ENCODE measurements around the gene PTPRJ.
A peak's percentile ranks its signal among the peaks of the same experiment; 100 is the strongest.

Gene PTPRJ

GRCh38 chr11:48116437-48117228 is 136.3 kb downstream of the PTPRJ start:
- Histone ChIP-seq H3K27ac (ENCODE audit: low read depth, low read length) (no peak overlapping the region), H3K4me3 (ENCODE audit: low read length) (no peak overlapping the region), H3K36me3 (ENCODE audit: insufficient read depth, low read length) (0 out of 2 replicates have a peak, but pooled peaks cover 3% of the 10 kb centered on the region), H3K4me1 (ENCODE audit: insufficient read depth, low read length) (no peaks in the 10 kb centered on the region), H3K27me3 (ENCODE audit: insufficient read depth, low read length) (no peaks in the 10 kb centered on the region), H3K9me3 (ENCODE audit: insufficient read depth, low read depth, low read length) (peaks cover 10% of the 10 kb centered on the region; the same call in 1 of the 2 replicates), H3K9ac (ENCODE audit: low read depth, low read length) (no peak overlapping the region)

DNA sequence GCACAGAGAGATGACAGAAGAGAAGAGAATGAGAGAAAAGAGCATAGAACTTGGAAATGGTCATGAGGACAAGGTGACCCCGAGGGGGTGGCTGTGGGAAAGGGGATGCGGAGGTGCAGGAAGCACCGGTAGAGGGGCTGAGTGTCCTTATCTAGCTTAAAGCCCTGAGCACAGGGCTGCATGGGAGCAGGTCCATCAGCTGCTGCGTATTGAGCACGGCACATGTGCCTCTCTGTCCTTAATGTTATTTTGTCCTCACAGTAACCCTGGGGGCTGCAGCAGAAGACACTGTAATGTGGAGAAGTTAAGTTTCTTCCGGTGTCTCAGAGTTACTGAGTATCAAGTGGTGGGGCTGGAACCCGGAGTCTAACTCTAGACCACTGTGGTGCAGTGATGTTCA is 141.9 kb downstream of the PTPRJ start:
- WGBS = 93% methylated on average over 7 of the region's 7 CpGs
- Histone ChIP-seq H3K36me3 (ENCODE audit: insufficient read depth, low read length) (peaks cover 12% of the 10 kb centered on the region), H3K4me1 (ENCODE audit: insufficient read depth, low read length) (0 out of 2 replicates have a peak, but pooled peaks cover 4% of the 10 kb centered on the region), H3K27ac (ENCODE audit: low read depth, low read length) (no peak overlapping the region), H3K4me3 (ENCODE audit: low read length) (no peak overlapping the region), H3K9me3 (ENCODE audit: insufficient read depth, low read depth, low read length) (no peaks in the 10 kb centered on the region), H3K27me3 (ENCODE audit: insufficient read depth, low read length) (no peaks in the 10 kb centered on the region), H3K9ac (ENCODE audit: low read depth, low read length) (no peak overlapping the region)

DNA sequence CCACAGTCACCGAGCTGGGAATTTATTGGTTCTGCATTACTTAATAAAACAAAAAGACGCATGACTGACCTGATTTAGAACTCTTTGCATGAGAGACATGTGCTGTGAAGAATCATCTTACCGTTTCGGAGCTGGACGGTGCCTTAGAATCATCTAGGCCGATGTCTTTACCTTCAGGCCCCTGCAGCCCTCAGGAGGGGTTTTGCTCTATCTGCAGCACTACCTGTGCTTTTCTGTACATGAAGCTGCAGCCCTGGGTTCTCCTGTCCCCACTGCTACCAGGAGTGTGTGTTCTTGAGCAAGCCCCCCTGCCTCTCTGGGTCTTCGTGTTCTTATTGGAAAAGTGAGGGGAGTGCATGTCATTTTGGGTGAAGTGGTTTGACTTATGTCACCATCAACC is 142.3 kb downstream of the PTPRJ start:
- no peak overlapping the region for H3K9ac ChIP-seq (ENCODE audit: low read depth, low read length)
- H3K9me3 ChIP-seq (ENCODE audit: insufficient read depth, low read depth, low read length) = no peaks in the 10 kb centered on the region
- no peak overlapping the region for H3K4me3 ChIP-seq (ENCODE audit: low read length)
- no peak overlapping the region for H3K27ac ChIP-seq (ENCODE audit: low read depth, low read length)
- H3K4me1 ChIP-seq (ENCODE audit: insufficient read depth, low read length) = 0 out of 2 replicates have a peak, but pooled peaks cover 4% of the 10 kb centered on the region
- 82% methylated on average over 7 of the region's 7 CpGs for WGBS
- H3K36me3 ChIP-seq (ENCODE audit: insufficient read depth, low read length) = peaks cover 16% of the 10 kb centered on the region
- no peaks in the 10 kb centered on the region for H3K27me3 ChIP-seq (ENCODE audit: insufficient read depth, low read length)

DNA sequence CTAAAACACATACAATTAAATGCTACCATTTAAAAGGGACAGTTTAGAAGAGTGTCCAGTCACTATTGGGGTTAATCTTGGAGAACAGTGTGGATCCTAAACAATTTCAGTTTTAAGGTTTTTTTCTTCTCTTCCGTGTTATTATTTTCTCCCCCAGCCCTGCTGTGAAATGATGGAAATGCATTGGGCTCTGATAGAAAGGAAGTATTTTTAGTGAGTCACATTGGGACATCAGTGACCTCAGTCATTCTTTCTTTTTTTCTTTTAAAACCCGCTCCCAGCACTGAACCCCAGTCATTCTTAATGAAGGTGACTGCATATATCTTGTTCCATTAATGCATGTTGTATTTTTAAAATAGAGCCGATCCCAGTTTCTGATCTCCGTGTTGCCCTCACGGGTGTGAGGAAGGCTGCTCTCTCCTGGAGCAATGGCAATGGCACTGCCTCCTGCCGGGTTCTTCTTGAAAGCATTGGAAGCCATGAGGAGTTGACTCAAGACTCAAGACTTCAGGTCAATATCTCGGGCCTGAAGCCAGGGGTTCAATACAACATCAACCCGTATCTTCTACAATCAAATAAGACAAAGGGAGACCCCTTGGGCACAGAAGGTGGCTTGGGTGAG is 143.0 kb downstream of the PTPRJ start:
- no peaks in the 10 kb centered on the region for H3K9me3 ChIP-seq (ENCODE audit: insufficient read depth, low read depth, low read length)
- no peak overlapping the region for H3K4me3 ChIP-seq (ENCODE audit: low read length)
- H3K4me1 ChIP-seq (ENCODE audit: insufficient read depth, low read length) = 0 out of 2 replicates have a peak, but pooled peaks cover 4% of the 10 kb centered on the region
- WGBS = 97% methylated on average over 6 of the region's 8 CpGs
- no peak overlapping the region for H3K27ac ChIP-seq (ENCODE audit: low read depth, low read length)
- peaks cover 23% of the 10 kb centered on the region for H3K36me3 ChIP-seq (ENCODE audit: insufficient read depth, low read length)
- H3K27me3 ChIP-seq (ENCODE audit: insufficient read depth, low read length) = no peaks in the 10 kb centered on the region
- no peak overlapping the region for H3K9ac ChIP-seq (ENCODE audit: low read depth, low read length)

GRCh38 chr11:48123934-48124755 is 143.8 kb downstream of the PTPRJ start:
- Histone ChIP-seq H3K9me3 (ENCODE audit: insufficient read depth, low read depth, low read length) (no peaks in the 10 kb centered on the region), H3K9ac (ENCODE audit: low read depth, low read length) (no peak overlapping the region), H3K27me3 (ENCODE audit: insufficient read depth, low read length) (no peaks in the 10 kb centered on the region), H3K4me3 (ENCODE audit: low read length) (no peak overlapping the region), H3K4me1 (ENCODE audit: insufficient read depth, low read length) (0 out of 2 replicates have a peak, but pooled peaks cover 4% of the 10 kb centered on the region), H3K36me3 (ENCODE audit: insufficient read depth, low read length) (peaks cover 24% of the 10 kb centered on the region), H3K27ac (ENCODE audit: low read depth, low read length) (no peak overlapping the region)
- 93% methylated on average over 6 of the region's 6 CpGs for WGBS

GRCh38 chr11:48124880-48125279 is 144.5 kb downstream of the PTPRJ start:
- H3K4me3 ChIP-seq (ENCODE audit: low read length) = no peak overlapping the region
- H3K4me1 ChIP-seq (ENCODE audit: insufficient read depth, low read length) = 0 out of 2 replicates have a peak, but pooled peaks cover 4% of the 10 kb centered on the region
- H3K27ac ChIP-seq (ENCODE audit: low read depth, low read length) = no peak overlapping the region
- WGBS = 85% methylated on average over 11 of the region's 11 CpGs
- peaks cover 31% of the 10 kb centered on the region for H3K36me3 ChIP-seq (ENCODE audit: insufficient read depth, low read length)
- H3K9me3 ChIP-seq (ENCODE audit: insufficient read depth, low read depth, low read length) = no peaks in the 10 kb centered on the region
- H3K27me3 ChIP-seq (ENCODE audit: insufficient read depth, low read length) = no peaks in the 10 kb centered on the region
- H3K9ac ChIP-seq (ENCODE audit: low read depth, low read length) = no peak overlapping the region

GRCh38 chr11:48125866-48126265 is 145.5 kb downstream of the PTPRJ start:
- Histone ChIP-seq H3K27ac (ENCODE audit: low read depth, low read length) (no peak overlapping the region), H3K9ac (ENCODE audit: low read depth, low read length) (no peak overlapping the region; the same call in 1 of the 2 replicates), H3K9me3 (ENCODE audit: insufficient read depth, low read depth, low read length) (no peaks in the 10 kb centered on the region), H3K4me3 (ENCODE audit: low read length) (no peak overlapping the region), H3K36me3 (ENCODE audit: insufficient read depth, low read length) (peaks cover 39% of the 10 kb centered on the region), H3K27me3 (ENCODE audit: insufficient read depth, low read length) (no peaks in the 10 kb centered on the region), H3K4me1 (ENCODE audit: insufficient read depth, low read length) (0 out of 2 replicates have a peak, but pooled peaks cover 4% of the 10 kb centered on the region)
- WGBS = 68% methylated on average over 6 of the region's 6 CpGs

DNA sequence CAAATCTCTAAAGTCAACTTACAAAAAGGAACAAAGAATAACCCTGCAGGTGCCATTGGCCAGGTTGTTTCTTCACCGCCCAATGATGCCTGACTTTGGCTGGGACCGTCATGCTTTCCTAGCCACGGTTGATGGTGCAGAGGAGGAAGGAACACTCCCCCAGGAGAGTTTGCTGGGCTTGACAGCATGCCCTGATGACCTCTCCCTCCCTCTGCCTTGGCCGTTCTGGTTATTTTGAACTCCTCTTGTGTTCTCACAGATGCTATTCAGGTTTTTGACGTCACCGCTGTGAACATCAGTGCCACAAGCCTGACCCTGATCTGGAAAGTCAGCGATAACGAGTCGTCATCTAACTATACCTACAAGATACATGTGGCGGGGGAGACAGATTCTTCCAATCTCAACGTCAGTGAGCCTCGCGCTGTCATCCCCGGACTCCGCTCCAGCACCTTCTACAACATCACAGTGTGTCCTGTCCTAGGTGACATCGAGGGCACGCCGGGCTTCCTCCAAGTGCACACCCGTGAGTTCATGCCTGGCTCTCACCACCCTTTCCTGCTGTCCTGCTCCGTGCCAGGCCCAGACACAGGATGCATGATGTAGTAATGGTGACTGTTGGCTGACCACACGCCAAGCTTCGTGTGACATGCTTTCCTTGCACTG is 147.3 kb downstream of the PTPRJ start:
- 94% methylated on average over 22 of the region's 22 CpGs for WGBS
- Histone ChIP-seq H3K27ac (ENCODE audit: low read depth, low read length) (no peak overlapping the region), H3K36me3 (ENCODE audit: insufficient read depth, low read length) (peaks cover 39% of the 10 kb centered on the region), H3K4me3 (ENCODE audit: low read length) (no peak overlapping the region), H3K9me3 (ENCODE audit: insufficient read depth, low read depth, low read length) (no peaks in the 10 kb centered on the region), H3K4me1 (ENCODE audit: insufficient read depth, low read length) (0 out of 2 replicates have a peak, but pooled peaks cover 4% of the 10 kb centered on the region), H3K27me3 (ENCODE audit: insufficient read depth, low read length) (no peaks in the 10 kb centered on the region), H3K9ac (ENCODE audit: low read depth, low read length) (no peak overlapping the region)

- Histone ChIP-seq H3K9ac (ENCODE audit: low read depth, low read length) (no peak overlapping the region), H3K4me3 (ENCODE audit: low read length) (no peak overlapping the region), H3K9me3 (ENCODE audit: insufficient read depth, low read depth, low read length) (no peaks in the 10 kb centered on the region), H3K27ac (ENCODE audit: low read depth, low read length) (no peak overlapping the region), H3K4me1 (ENCODE audit: insufficient read depth, low read length) (peaks cover 8% of the 10 kb centered on the region; the same call in 1 of the 2 replicates), H3K36me3 (ENCODE audit: insufficient read depth, low read length) (peaks cover 37% of the 10 kb centered on the region), H3K27me3 (ENCODE audit: insufficient read depth, low read length) (no peaks in the 10 kb centered on the region)
- 92% methylated on average over 5 of the region's 6 CpGs for WGBS
These were observed 149.5 kb downstream of the PTPRJ start for GRCh38 chr11:48129697-48130395.

DNA sequence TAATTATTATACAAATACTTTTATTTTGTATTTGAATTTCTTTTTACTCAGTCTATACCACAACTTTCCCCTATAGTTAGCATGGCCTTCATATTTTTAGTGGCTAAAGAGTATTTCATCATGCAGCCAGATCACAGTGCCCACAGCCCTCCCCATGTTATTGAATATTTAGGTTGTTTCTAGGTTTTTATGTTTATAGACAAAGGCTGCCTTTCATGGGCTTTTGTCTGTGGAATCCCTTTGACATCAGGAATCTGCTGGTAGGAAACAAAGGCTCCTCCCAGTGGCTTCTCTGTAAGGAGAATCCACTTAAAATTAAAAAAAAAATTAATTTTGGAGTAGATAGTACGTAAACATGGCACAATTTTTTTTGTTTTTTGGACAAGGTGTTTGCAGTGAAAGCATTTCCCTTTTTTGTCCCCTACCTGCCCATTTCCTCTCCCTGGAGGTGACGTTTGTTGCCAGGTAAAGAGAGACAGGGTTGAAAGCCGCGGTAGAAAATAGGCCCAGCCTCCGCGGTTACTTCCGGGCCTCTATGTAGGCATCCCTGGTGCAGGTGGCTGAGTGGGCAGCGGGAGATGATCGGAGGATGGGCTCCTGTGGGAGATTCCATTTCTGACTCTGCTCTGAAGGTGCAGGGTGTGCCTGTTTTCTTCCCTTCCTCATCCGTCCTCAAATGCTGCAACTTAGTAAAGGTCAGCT is 154.0 kb downstream of the PTPRJ start:
- Histone ChIP-seq H3K27me3 (ENCODE audit: insufficient read depth, low read length) (no peaks in the 10 kb centered on the region), H3K9me3 (ENCODE audit: insufficient read depth, low read depth, low read length) (no peaks in the 10 kb centered on the region), H3K27ac (ENCODE audit: low read depth, low read length) (0 out of 2 replicates have a peak overlapping the region, but pooled peaks have one; percentile 33), H3K4me3 (ENCODE audit: low read length) (no peak overlapping the region), H3K9ac (ENCODE audit: low read depth, low read length) (no peak overlapping the region), H3K36me3 (ENCODE audit: insufficient read depth, low read length) (peaks cover 12% of the 10 kb centered on the region), H3K4me1 (ENCODE audit: insufficient read depth, low read length) (peaks cover 4% of the 10 kb centered on the region; the same call in 1 of the 2 replicates)
- 84% methylated on average over 10 of the region's 10 CpGs for WGBS
